ENCODE data around the gene LGALS1.
"Not testable (repeated sequence)": the region's sequence is repeated elsewhere in the genome, so short reads cannot be mapped to it uniquely, and the experiment has no call there.

Gene LGALS1

GRCh38 chr22:37686002-37686982 lies 10.9 kb downstream of the LGALS1 start, which contains the start of gene NOL12:
TSS of gene NOL12 (plus strand) at chr22:37686343. CDS start at chr22:37686393, 50 bp downstream.
- CTCF ChIA-PET, result interaction anchor here (1.2 kb wide), 1 partner anchor 43 kb away, joined by 3 read pairs; no protein-coding TSS in a partner anchor
- DNase-seq (ENCODE audit: low spot score), result peak; percentile 57
- H3K27ac ChIP-seq, result peak within 1 kb of the TSS; percentile 99
- POLR2A ChIA-PET (ENCODE audit: low non-redundant PET), result no interaction called here
- TF ChIP-seq, protein P1, sequence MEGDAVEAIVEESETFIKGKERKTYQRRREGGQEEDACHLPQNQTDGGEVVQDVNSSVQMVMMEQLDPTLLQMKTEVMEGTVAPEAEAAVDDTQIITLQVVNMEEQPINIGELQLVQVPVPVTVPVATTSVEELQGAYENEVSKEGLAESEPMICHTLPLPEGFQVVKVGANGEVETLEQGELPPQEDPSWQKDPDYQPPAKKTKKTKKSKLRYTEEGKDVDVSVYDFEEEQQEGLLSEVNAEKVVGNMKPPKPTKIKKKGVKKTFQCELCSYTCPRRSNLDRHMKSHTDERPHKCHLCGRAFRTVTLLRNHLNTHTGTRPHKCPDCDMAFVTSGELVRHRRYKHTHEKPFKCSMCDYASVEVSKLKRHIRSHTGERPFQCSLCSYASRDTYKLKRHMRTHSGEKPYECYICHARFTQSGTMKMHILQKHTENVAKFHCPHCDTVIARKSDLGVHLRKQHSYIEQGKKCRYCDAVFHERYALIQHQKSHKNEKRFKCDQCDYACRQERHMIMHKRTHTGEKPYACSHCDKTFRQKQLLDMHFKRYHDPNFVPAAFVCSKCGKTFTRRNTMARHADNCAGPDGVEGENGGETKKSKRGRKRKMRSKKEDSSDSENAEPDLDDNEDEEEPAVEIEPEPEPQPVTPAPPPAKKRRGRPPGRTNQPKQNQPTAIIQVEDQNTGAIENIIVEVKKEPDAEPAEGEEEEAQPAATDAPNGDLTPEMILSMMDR (conservative IDR thresholded peaks at IDR 0.05; ENCODE audit: low read depth), result no peak

DNA sequence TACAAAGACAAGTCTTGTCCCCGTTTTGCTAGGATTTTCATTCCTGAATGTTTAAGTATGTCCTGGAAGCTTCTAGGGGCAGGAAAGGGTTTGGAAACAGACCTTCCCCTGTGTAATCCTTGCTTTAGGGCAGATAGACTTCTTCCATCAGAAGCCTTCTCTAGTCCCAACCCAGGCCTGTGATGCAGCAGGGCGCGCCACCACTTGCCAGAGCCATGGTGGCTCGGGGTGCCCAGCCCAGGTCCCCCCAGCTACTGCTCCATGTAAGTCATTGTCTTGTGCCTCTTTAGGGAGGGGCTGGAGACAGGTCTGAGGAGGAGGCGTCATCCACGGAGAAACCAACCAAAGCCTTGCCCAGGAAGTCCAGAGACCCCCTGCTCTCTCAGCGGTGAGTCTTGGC lies 15.0 kb downstream of the LGALS1 start:
- ChIA-PET POLR2A (ENCODE audit: low non-redundant PET) (no interaction called here), CTCF (interaction anchor here (0.6 kb wide), 1 partner anchor 62 kb away, joined by 3 read pairs; no protein-coding TSS in a partner anchor)
- no peak for DNase-seq (ENCODE audit: low spot score)
- TF ChIP-seq, protein P1 (conservative IDR thresholded peaks at IDR 0.05; ENCODE audit: low read depth), result no peak
- H3K27ac ChIP-seq, result peak overlapping the region; percentile 99

DNA sequence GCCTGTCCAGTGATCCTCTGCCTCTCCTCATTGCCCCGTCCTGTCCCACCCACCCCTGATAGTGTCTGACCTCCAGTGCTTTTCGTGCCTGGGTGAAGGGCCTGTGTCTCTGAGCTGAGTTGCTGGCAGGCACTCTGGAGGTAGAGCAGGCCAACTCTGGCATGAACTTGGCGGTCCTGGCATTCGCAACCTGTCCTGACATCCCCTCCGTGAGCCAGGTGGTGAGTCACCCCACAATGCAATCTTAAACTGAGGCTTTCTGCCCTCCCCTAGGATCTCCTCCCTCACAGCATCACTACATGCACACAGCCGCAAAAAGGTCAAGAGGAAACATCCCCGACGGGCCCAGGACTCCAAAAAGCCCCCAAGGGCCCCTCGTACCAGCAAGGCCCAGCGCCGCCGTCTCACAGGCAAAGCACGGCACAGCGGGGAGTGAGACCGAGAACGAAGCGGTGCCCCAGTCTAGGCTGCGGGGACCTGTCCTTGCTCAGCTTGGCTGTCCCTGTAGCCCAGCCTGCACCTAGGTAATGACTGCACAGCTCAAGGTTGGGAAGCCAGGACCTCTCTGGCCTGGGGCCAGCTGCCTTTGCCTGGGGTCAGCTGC lies 15.6 kb downstream of the LGALS1 start:
- ChIA-PET CTCF (interaction anchor here (0.6 kb wide), 1 partner anchor 627 kb away, joined by 3 read pairs; no protein-coding TSS in a partner anchor), POLR2A (ENCODE audit: low non-redundant PET) (no interaction called here)
- TF ChIP-seq, protein P1 (conservative IDR thresholded peaks at IDR 0.05; ENCODE audit: low read depth), result no peak
- DNase-seq (ENCODE audit: low spot score), result peak; percentile 72
- H3K27ac ChIP-seq, result peak overlapping the region; percentile 99

DNA sequence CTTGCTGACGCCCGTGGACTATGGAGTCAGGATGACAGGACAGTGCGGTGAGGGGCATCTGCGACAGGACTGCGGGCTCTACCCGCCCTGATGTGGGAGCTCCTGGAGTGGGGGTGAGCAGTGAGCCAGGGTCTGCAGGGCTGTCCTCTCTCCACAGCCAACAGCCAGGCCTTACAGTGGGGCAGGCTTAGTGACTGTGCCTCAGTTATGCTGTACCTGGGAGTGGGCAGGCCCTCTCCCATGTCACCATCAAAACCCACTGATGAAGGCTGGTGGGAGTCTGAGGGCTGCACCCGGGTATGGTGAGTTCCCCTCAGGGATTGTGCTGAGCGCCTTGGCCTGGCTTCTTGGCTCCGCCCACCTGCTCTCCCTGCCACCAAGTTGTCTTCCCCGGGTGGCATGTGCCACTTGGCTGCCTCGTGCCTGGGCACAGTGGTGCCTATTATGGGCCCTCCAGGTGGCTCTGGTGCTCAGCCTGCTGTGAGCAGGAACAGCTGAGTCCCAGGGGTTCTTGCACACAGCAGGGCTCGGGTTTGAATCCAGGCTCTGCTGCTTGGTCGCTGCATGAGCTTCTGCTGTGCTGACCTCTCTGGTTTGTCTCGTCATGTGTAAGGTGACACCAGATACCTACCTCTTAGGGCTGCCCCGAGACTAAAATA lies 17.3 kb downstream of the LGALS1 start:
- TF ChIP-seq, protein P1 (conservative IDR thresholded peaks at IDR 0.05; ENCODE audit: low read depth), result no peak
- no peak for DNase-seq (ENCODE audit: low spot score)
- ChIA-PET POLR2A (ENCODE audit: low non-redundant PET) (no interaction called here), CTCF (no interaction called here)
- H3K27ac ChIP-seq, result peak overlapping the region; percentile 99

DNA sequence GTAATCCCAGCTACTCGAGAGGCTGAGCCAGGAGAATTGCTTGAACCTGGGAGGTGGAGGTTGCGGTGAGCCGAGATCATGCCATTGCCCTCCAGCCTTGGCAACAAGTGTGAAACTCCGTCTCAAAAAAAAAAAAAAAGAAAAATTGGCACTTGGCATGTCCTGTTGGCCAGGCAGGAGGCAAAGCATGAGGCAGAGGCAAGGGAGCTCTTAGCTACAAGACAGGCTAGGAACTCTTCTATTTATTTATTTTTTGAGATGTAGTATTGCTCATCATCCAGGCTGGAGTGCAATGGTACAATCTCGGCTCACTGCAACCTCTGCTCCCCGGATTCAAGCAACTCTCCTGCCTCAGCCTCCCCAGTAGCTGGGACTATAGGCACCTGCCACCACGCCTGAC lies 18.7 kb downstream of the LGALS1 start:
- H3K27ac ChIP-seq, result peak overlapping the region; percentile 99
- POLR2A ChIA-PET (ENCODE audit: low non-redundant PET); CTCF ChIA-PET; DNase-seq (ENCODE audit: low spot score): not testable (repeated sequence)

DNA sequence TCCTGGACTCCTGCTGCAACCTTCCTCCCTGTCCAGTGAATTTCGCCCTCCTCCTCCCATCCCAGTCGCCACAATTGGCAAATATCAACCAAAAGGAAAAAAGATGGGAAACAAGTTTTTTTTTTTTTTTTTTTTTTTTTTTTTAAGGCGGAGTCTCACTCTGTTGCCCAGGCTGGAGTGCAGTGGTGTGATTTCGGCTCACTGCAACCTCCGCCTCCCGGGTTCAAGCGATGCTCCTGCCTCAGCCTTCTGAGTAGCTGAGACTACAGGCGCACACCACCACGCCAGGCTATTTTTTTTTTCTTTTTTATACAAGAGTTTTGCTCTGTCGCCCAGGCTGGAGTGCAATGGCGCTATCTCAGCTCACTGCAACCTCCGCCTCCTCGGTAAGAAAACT lies 20.8 kb downstream of the LGALS1 start:
- peak overlapping the region; percentile 63 for H3K27ac ChIP-seq
- POLR2A ChIA-PET (ENCODE audit: low non-redundant PET); DNase-seq (ENCODE audit: low spot score): not testable (repeated sequence)
- CTCF ChIA-PET, result interaction anchor here (0.8 kb wide), 1 partner anchor 113 kb away, joined by 4 read pairs; no protein-coding TSS in a partner anchor
